ENCODE data around the gene MYRIP. TPM values are rescaled to one million over a fixed set of nuclear protein-coding genes. Genes with fewer than 3 reads are reported as not detected.
"Not testable (repeated sequence)": the region's sequence is repeated elsewhere in the genome, so short reads cannot be mapped to it uniquely, and the experiment has no call there.

The MYRIP gene
- total RNA-seq, 2 experiments from 2014 or later = not detected

GRCh38 chr3:40057786-40058185 is 248.4 kb downstream of the MYRIP start:
- Mint-ChIP-seq H3K27ac (no peak overlapping the region), H3K9me3 (no peaks in the 10 kb centered on the region), H3K27me3 (ENCODE audit: low read depth) (peaks cover 5% of the 10 kb centered on the region), H3K4me1 (ENCODE audit: low read depth) (no peaks in the 10 kb centered on the region), H3K36me3 (ENCODE audit: low read depth) (no peaks in the 10 kb centered on the region), H3K4me3 (no peak overlapping the region)
- DNase-seq = no peak
- CTCF ChIA-PET = no interaction called here
- intact Hi-C loops (cut with micrococcal nuclease) = no loop called here

- intact Hi-C loops (cut with micrococcal nuclease) = no loop called here
- CTCF ChIA-PET = no interaction called here
- Mint-ChIP-seq H3K4me3 (no peak overlapping the region), H3K27ac (no peak overlapping the region), H3K36me3 (ENCODE audit: low read depth) (no peaks in the 10 kb centered on the region), H3K9me3 (no peaks in the 10 kb centered on the region), H3K27me3 (ENCODE audit: low read depth) (peaks cover 12% of the 10 kb centered on the region), H3K4me1 (ENCODE audit: low read depth) (no peaks in the 10 kb centered on the region)
- DNase-seq = no peak
Observed at GRCh38 chr3:40068636-40069035, 259.2 kb downstream of the MYRIP start.

DNA sequence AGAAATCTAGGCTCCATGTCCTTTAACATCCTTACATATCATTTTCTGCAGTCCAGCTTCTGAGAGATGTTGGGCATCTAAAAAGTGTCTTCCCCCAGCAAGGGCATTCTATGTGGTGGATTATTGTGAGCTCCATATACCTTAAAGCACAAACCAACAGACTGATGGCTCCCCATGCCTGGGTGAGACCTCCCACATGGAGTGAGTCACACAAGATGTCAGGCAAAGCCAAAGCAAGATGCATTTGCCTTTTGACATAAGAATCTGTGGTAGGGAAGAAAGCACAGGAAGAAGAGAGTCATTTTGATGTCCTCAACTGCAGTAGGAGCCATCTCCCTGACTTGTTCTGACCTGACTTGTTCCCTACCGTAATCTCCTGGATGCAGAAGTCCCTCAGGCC is 261.4 kb downstream of the MYRIP start:
- intact Hi-C loops (cut with micrococcal nuclease) = no loop called here
- Mint-ChIP-seq H3K4me3 (no peak overlapping the region), H3K27me3 (ENCODE audit: low read depth) (peaks cover 12% of the 10 kb centered on the region), H3K27ac (no peak overlapping the region), H3K4me1 (ENCODE audit: low read depth) (no peaks in the 10 kb centered on the region), H3K36me3 (ENCODE audit: low read depth) (no peaks in the 10 kb centered on the region), H3K9me3 (no peaks in the 10 kb centered on the region)
- no peak for DNase-seq
- CTCF ChIA-PET = no interaction called here

GRCh38 chr3:40071683-40072238 is 262.4 kb downstream of the MYRIP start:
- no peaks in the 10 kb centered on the region for H3K9me3 Mint-ChIP-seq

DNA sequence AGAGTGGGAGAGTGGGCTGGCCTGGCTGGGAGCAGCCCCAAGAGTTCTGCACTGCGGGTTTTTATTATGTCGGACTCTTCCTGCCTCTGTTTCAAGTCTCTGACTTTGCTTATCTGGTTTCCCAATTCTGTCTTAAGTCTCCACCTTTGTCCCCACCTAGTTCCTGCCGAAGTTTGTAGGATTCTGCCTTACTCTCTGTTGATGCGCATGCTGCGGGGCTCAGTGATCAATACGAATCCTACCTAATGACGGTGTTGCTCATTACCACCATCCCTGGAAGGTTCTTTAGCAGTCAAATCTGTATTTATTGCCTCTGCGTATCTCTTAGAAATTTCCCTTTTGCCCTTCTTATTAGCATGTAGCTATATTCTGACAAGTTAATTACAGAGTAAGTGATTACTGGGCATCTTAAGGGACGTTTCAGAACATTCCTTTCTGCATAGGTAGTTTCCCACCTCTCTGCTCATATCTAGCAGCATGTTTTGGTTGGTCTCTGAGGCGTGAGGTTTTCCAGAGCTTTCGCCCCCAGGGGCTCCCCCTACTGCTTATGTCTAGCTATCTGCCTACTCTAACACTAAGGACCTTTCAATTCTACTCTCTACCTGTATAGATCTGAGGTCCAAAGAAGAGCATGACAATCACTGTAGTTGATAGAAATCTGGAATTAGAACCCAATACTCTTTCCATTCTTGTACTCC is 264.1 kb downstream of the MYRIP start:
- Mint-ChIP-seq H3K27ac (no peak overlapping the region), H3K4me3 (no peak overlapping the region), H3K4me1 (ENCODE audit: low read depth) (no peaks in the 10 kb centered on the region), H3K9me3 (no peaks in the 10 kb centered on the region), H3K36me3 (ENCODE audit: low read depth) (no peaks in the 10 kb centered on the region), H3K27me3 (ENCODE audit: low read depth) (peaks cover 12% of the 10 kb centered on the region)
- intact Hi-C loops (cut with micrococcal nuclease) = no loop called here
- DNase-seq = no peak
- CTCF ChIA-PET = no interaction called here

More at GRCh38 chr3:40071683-40072238, 262.4 kb downstream of the MYRIP start:
- intact Hi-C loops (cut with micrococcal nuclease) = no loop called here
- Mint-ChIP-seq H3K4me1 (ENCODE audit: low read depth) (no peaks in the 10 kb centered on the region), H3K4me3 (no peak overlapping the region), H3K27ac (no peak overlapping the region), H3K36me3 (ENCODE audit: low read depth) (no peaks in the 10 kb centered on the region), H3K27me3 (ENCODE audit: low read depth) (peaks cover 12% of the 10 kb centered on the region)
- DNase-seq = no peak
- CTCF ChIA-PET = no interaction called here

GRCh38 chr3:40077139-40077538 is 267.7 kb downstream of the MYRIP start:
- H3K27me3 Mint-ChIP-seq (ENCODE audit: low read depth); H3K4me3 Mint-ChIP-seq; CTCF ChIA-PET; H3K27ac Mint-ChIP-seq; H3K36me3 Mint-ChIP-seq (ENCODE audit: low read depth); H3K4me1 Mint-ChIP-seq (ENCODE audit: low read depth); DNase-seq; H3K9me3 Mint-ChIP-seq; intact Hi-C loops (cut with micrococcal nuclease): not testable (repeated sequence)

GRCh38 chr3:40077828-40078492 is 268.6 kb downstream of the MYRIP start:
- H3K4me3 Mint-ChIP-seq; H3K27ac Mint-ChIP-seq; intact Hi-C loops (cut with micrococcal nuclease); DNase-seq; H3K36me3 Mint-ChIP-seq (ENCODE audit: low read depth); CTCF ChIA-PET; H3K4me1 Mint-ChIP-seq (ENCODE audit: low read depth); H3K9me3 Mint-ChIP-seq; H3K27me3 Mint-ChIP-seq (ENCODE audit: low read depth): not testable (repeated sequence)

GRCh38 chr3:40078590-40078989 is 269.2 kb downstream of the MYRIP start:
- peaks cover 1% of the 10 kb centered on the region for H3K36me3 Mint-ChIP-seq (ENCODE audit: low read depth)
- no peak overlapping the region for H3K4me3 Mint-ChIP-seq
- H3K9me3 Mint-ChIP-seq = peaks cover 3% of the 10 kb centered on the region
- H3K4me1 Mint-ChIP-seq (ENCODE audit: low read depth) = no peaks in the 10 kb centered on the region
- no peak for DNase-seq
- intact Hi-C loops (cut with micrococcal nuclease) = no loop called here
- H3K27ac Mint-ChIP-seq = no peak overlapping the region
- CTCF ChIA-PET = no interaction called here
- peaks cover 7% of the 10 kb centered on the region for H3K27me3 Mint-ChIP-seq (ENCODE audit: low read depth)

DNA sequence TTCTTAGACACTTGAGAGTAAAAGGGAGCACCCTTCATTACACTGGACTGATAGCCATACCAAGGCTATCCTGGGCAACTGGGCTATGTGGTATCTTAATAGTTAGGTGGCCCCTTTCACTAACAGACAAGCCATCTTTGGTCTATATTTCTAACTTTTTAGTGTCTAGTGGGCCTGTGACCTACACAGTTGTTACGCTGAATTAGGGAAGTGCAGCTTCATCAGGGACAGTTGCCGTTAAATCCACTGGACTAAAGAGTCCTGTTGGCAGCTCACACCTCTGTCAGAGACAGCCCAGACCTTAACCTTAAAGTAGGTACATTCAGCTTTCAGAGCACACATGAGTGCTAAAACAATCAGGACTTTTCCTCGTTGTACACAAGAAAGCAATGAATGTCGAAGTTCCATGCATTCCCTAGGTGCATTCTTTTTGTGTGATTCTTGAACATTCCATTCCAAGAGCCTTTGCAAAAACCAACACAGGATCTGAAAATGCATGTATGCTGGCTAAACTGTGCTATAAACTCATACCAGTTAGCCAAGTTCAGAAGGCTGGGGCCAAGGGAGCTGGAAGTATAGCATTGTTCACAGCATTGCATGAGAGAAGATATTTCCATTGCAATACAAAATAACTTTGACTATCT is 269.9 kb downstream of the MYRIP start:
- Mint-ChIP-seq H3K27me3 (ENCODE audit: low read depth) (peaks cover 7% of the 10 kb centered on the region), H3K4me3 (no peak overlapping the region), H3K27ac (no peak overlapping the region), H3K36me3 (ENCODE audit: low read depth) (peaks cover 1% of the 10 kb centered on the region), H3K4me1 (ENCODE audit: low read depth) (no peaks in the 10 kb centered on the region), H3K9me3 (peaks cover 3% of the 10 kb centered on the region)
- CTCF ChIA-PET = no interaction called here
- DNase-seq = no peak
- intact Hi-C loops (cut with micrococcal nuclease) = no loop called here

GRCh38 chr3:40079847-40080240 is 270.4 kb downstream of the MYRIP start:
- H3K4me1 Mint-ChIP-seq (ENCODE audit: low read depth) = no peaks in the 10 kb centered on the region
- peaks cover 4% of the 10 kb centered on the region for H3K27me3 Mint-ChIP-seq (ENCODE audit: low read depth)
- intact Hi-C loops (cut with micrococcal nuclease) = no loop called here
- no peak overlapping the region for H3K27ac Mint-ChIP-seq
- CTCF ChIA-PET = no interaction called here
- no peak overlapping the region for H3K4me3 Mint-ChIP-seq
- peaks cover 1% of the 10 kb centered on the region for H3K36me3 Mint-ChIP-seq (ENCODE audit: low read depth)
- DNase-seq = no peak
- peaks cover 3% of the 10 kb centered on the region for H3K9me3 Mint-ChIP-seq

GRCh38 chr3:40083066-40083465 is 273.7 kb downstream of the MYRIP start:
- H3K36me3 Mint-ChIP-seq (ENCODE audit: low read depth) = peaks cover 1% of the 10 kb centered on the region
- intact Hi-C loops (cut with micrococcal nuclease) = no loop called here
- no peak overlapping the region for H3K27ac Mint-ChIP-seq
- H3K4me1 Mint-ChIP-seq (ENCODE audit: low read depth) = no peaks in the 10 kb centered on the region
- peaks cover 6% of the 10 kb centered on the region for H3K27me3 Mint-ChIP-seq (ENCODE audit: low read depth)
- no peak overlapping the region for H3K4me3 Mint-ChIP-seq
- DNase-seq = no peak
- H3K9me3 Mint-ChIP-seq = peaks cover 3% of the 10 kb centered on the region
- CTCF ChIA-PET = no interaction called here

GRCh38 chr3:40084424-40084823 is 275.0 kb downstream of the MYRIP start:
- DNase-seq; H3K9me3 Mint-ChIP-seq; CTCF ChIA-PET; H3K36me3 Mint-ChIP-seq (ENCODE audit: low read depth); H3K4me3 Mint-ChIP-seq; H3K27ac Mint-ChIP-seq; H3K4me1 Mint-ChIP-seq (ENCODE audit: low read depth); H3K27me3 Mint-ChIP-seq (ENCODE audit: low read depth); intact Hi-C loops (cut with micrococcal nuclease): not testable (repeated sequence)
